ENCODE data around the gene KRT1.

Gene KRT1

DNA sequence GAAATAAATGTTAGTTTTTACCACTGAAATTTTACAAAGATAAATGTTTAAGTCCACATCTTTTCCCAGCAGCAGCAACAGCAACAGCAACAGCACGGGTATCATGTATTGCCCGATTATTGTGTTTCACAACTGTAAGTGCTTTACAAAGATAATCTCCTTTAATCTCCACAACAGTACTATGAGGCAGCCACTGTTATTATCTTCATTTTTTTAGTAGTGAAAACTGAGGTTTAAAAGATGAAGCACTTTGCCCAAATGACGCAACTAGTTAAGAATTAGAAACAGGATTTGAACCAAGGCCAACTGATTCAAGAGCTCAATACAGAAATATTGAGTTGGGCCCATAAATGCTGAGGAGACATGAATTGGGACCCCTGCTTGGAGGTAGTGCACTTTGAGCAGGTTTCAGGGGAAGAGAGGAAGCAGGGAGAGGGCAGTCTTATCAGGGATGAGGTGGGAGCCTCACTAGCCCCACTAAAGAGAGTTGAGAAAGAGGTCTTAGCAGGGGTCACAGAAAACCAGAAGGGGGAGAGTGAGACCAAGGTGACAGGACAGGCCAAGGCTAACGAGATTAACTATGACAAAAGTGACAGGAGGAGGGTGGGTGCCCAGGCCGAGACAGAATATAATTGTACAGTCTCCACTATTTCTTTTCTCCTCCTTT is 43.5 kb downstream of the KRT1 start:
- Histone ChIP-seq H3K9ac (ENCODE audit: insufficient read length, low read depth) (no peak overlapping the region), H3K4me3 (ENCODE audit: insufficient read length, low read depth) (no peak overlapping the region), H3K27me3 (ENCODE audit: insufficient read depth, insufficient read length) (no peaks in the 10 kb centered on the region), H3K4me1 (ENCODE audit: insufficient read depth, insufficient read length) (no peaks in the 10 kb centered on the region), H3K9me3 (ENCODE audit: insufficient read depth, low read length) (no peaks in the 10 kb centered on the region), H3K36me3 (ENCODE audit: insufficient read depth, insufficient read length, low read length) (no peaks in the 10 kb centered on the region)
- TF ChIP-seq ZNF274 (IDR thresholded peaks at IDR 0.05; ENCODE audit: low read depth, low read length) = no peak
- TF ChIP-seq SUZ12 (IDR thresholded peaks at IDR 0.05; ENCODE audit: extremely low read depth, insufficient read depth, insufficient read length) = no peak
- TF ChIP-seq YY1 (IDR thresholded peaks at IDR 0.05; ENCODE audit: insufficient read depth, insufficient read length) = no peak
- no peak for DNase-seq (ENCODE audit: low read depth, low spot score)

- Histone ChIP-seq H3K27me3 (ENCODE audit: insufficient read depth, insufficient read length) (no peaks in the 10 kb centered on the region), H3K9me3 (ENCODE audit: insufficient read depth, low read length) (no peaks in the 10 kb centered on the region), H3K9ac (ENCODE audit: insufficient read length, low read depth) (no peak overlapping the region), H3K4me3 (ENCODE audit: insufficient read length, low read depth) (no peak overlapping the region), H3K36me3 (ENCODE audit: insufficient read depth, insufficient read length, low read length) (no peaks in the 10 kb centered on the region), H3K4me1 (ENCODE audit: insufficient read depth, insufficient read length) (no peaks in the 10 kb centered on the region)
- TF ChIP-seq ZNF274 (IDR thresholded peaks at IDR 0.05; ENCODE audit: low read depth, low read length) (no peak), SUZ12 (IDR thresholded peaks at IDR 0.05; ENCODE audit: extremely low read depth, insufficient read depth, insufficient read length) (no peak), YY1 (IDR thresholded peaks at IDR 0.05; ENCODE audit: insufficient read depth, insufficient read length) (no peak)
- no peak for DNase-seq (ENCODE audit: low read depth, low spot score)
Observed at GRCh38 chr12:52636189-52636588, 44.0 kb downstream of the KRT1 start.

GRCh38 chr12:52634266-52635056 is 45.7 kb downstream of the KRT1 start:
- H3K9ac ChIP-seq (ENCODE audit: insufficient read length, low read depth) = no peak overlapping the region
- DNase-seq (ENCODE audit: low read depth, low spot score) = no peak
- H3K4me3 ChIP-seq (ENCODE audit: insufficient read length, low read depth) = no peak overlapping the region
- H3K4me1 ChIP-seq (ENCODE audit: insufficient read depth, insufficient read length) = no peaks in the 10 kb centered on the region
- H3K36me3 ChIP-seq (ENCODE audit: insufficient read depth, insufficient read length, low read length) = no peaks in the 10 kb centered on the region
- H3K9me3 ChIP-seq (ENCODE audit: insufficient read depth, low read length) = no peaks in the 10 kb centered on the region
- no peak for TF ChIP-seq SUZ12 (IDR thresholded peaks at IDR 0.05; ENCODE audit: extremely low read depth, insufficient read depth, insufficient read length)
- no peak for TF ChIP-seq ZNF274 (IDR thresholded peaks at IDR 0.05; ENCODE audit: low read depth, low read length)
- no peak for TF ChIP-seq YY1 (IDR thresholded peaks at IDR 0.05; ENCODE audit: insufficient read depth, insufficient read length)
- no peaks in the 10 kb centered on the region for H3K27me3 ChIP-seq (ENCODE audit: insufficient read depth, insufficient read length)

GRCh38 chr12:52633383-52633782 is 46.8 kb downstream of the KRT1 start:
- no peaks in the 10 kb centered on the region for H3K9me3 ChIP-seq (ENCODE audit: insufficient read depth, low read length)
- no peak overlapping the region for H3K4me3 ChIP-seq (ENCODE audit: insufficient read length, low read depth)
- DNase-seq (ENCODE audit: low read depth, low spot score) = no peak
- H3K9ac ChIP-seq (ENCODE audit: insufficient read length, low read depth) = no peak overlapping the region
- H3K27me3 ChIP-seq (ENCODE audit: insufficient read depth, insufficient read length) = no peaks in the 10 kb centered on the region
- TF ChIP-seq YY1 (IDR thresholded peaks at IDR 0.05; ENCODE audit: insufficient read depth, insufficient read length) (no peak), SUZ12 (IDR thresholded peaks at IDR 0.05; ENCODE audit: extremely low read depth, insufficient read depth, insufficient read length) (no peak), ZNF274 (IDR thresholded peaks at IDR 0.05; ENCODE audit: low read depth, low read length) (no peak)
- H3K4me1 ChIP-seq (ENCODE audit: insufficient read depth, insufficient read length) = no peaks in the 10 kb centered on the region
- H3K36me3 ChIP-seq (ENCODE audit: insufficient read depth, insufficient read length, low read length) = no peaks in the 10 kb centered on the region

- no peaks in the 10 kb centered on the region for H3K4me1 ChIP-seq (ENCODE audit: insufficient read depth, insufficient read length)
- no peak overlapping the region for H3K9ac ChIP-seq (ENCODE audit: insufficient read length, low read depth)
- H3K9me3 ChIP-seq (ENCODE audit: insufficient read depth, low read length) = no peaks in the 10 kb centered on the region
- DNase-seq (ENCODE audit: low read depth, low spot score) = no peak
- no peak overlapping the region for H3K4me3 ChIP-seq (ENCODE audit: insufficient read length, low read depth)
- no peak for TF ChIP-seq ZNF274 (IDR thresholded peaks at IDR 0.05; ENCODE audit: low read depth, low read length)
- TF ChIP-seq SUZ12 (IDR thresholded peaks at IDR 0.05; ENCODE audit: extremely low read depth, insufficient read depth, insufficient read length) = no peak
- TF ChIP-seq YY1 (IDR thresholded peaks at IDR 0.05; ENCODE audit: insufficient read depth, insufficient read length) = no peak
- no peaks in the 10 kb centered on the region for H3K27me3 ChIP-seq (ENCODE audit: insufficient read depth, insufficient read length)
- H3K36me3 ChIP-seq (ENCODE audit: insufficient read depth, insufficient read length, low read length) = no peaks in the 10 kb centered on the region
Observed at GRCh38 chr12:52632656-52633055, 47.6 kb downstream of the KRT1 start.

- Histone ChIP-seq H3K36me3 (ENCODE audit: insufficient read depth, insufficient read length, low read length) (no peaks in the 10 kb centered on the region), H3K4me3 (ENCODE audit: insufficient read length, low read depth) (no peak overlapping the region), H3K4me1 (ENCODE audit: insufficient read depth, insufficient read length) (no peaks in the 10 kb centered on the region), H3K9ac (ENCODE audit: insufficient read length, low read depth) (no peak overlapping the region), H3K27me3 (ENCODE audit: insufficient read depth, insufficient read length) (no peaks in the 10 kb centered on the region), H3K9me3 (ENCODE audit: insufficient read depth, low read length) (no peaks in the 10 kb centered on the region)
- TF ChIP-seq ZNF274 (IDR thresholded peaks at IDR 0.05; ENCODE audit: low read depth, low read length) (no peak), SUZ12 (IDR thresholded peaks at IDR 0.05; ENCODE audit: extremely low read depth, insufficient read depth, insufficient read length) (no peak), YY1 (IDR thresholded peaks at IDR 0.05; ENCODE audit: insufficient read depth, insufficient read length) (no peak)
- DNase-seq (ENCODE audit: low read depth, low spot score) = no peak
Observed at GRCh38 chr12:52631676-52632459, 48.3 kb downstream of the KRT1 start.

GRCh38 chr12:52631264-52631663 is 48.9 kb downstream of the KRT1 start:
- H3K27me3 ChIP-seq (ENCODE audit: insufficient read depth, insufficient read length) = no peaks in the 10 kb centered on the region

More at GRCh38 chr12:52631264-52631663, 48.9 kb downstream of the KRT1 start:
- Histone ChIP-seq H3K4me1 (ENCODE audit: insufficient read depth, insufficient read length) (no peaks in the 10 kb centered on the region), H3K9ac (ENCODE audit: insufficient read length, low read depth) (no peak overlapping the region), H3K36me3 (ENCODE audit: insufficient read depth, insufficient read length, low read length) (no peaks in the 10 kb centered on the region), H3K4me3 (ENCODE audit: insufficient read length, low read depth) (no peak overlapping the region), H3K9me3 (ENCODE audit: insufficient read depth, low read length) (no peaks in the 10 kb centered on the region)
- TF ChIP-seq SUZ12 (IDR thresholded peaks at IDR 0.05; ENCODE audit: extremely low read depth, insufficient read depth, insufficient read length) (no peak), ZNF274 (IDR thresholded peaks at IDR 0.05; ENCODE audit: low read depth, low read length) (no peak), YY1 (IDR thresholded peaks at IDR 0.05; ENCODE audit: insufficient read depth, insufficient read length) (no peak)
- no peak for DNase-seq (ENCODE audit: low read depth, low spot score)
